GM12891 (cell line): ENCODE measurements around the gene SYNE2.
"Not testable (repeated sequence)": the region's sequence is repeated elsewhere in the genome, so short reads cannot be mapped to it uniquely, and the experiment has no call there.

Source experiments
- DNase-seq: peaks from one replicate; pipeline ENCODE4 v3.0.0; 2011; ENCODE audit warnings: low spot score; ENCODE audit not compliant: insufficient read length
- FAIRE-seq: peaks from 2 replicates; lab custom pipeline; 2011; peaks lifted over from hg19 to GRCh38; lab: Jason Lieb, UNC
- PAX5 ChIP-seq: IDR thresholded peaks from 2 replicates; pipeline ENCODE4 v1.6.1; 2011; ENCODE audit warnings: low read length, moderate library complexity, mild to moderate bottlenecking; ENCODE audit not compliant: insufficient read depth, severe bottlenecking
- POLR2A ChIP-seq: IDR thresholded peaks from 2 replicates; pipeline ENCODE4 v1.6.1; 2011; ENCODE audit warnings: low read depth, low read length, control low read depth
- POLR2AphosphoS5 ChIP-seq: IDR thresholded peaks from 2 replicates; pipeline ENCODE4 v1.6.1; 2011; ENCODE audit warnings: low read depth, low read length, control low read depth
- POU2F2 ChIP-seq: IDR thresholded peaks from 2 replicates; pipeline ENCODE4 v1.6.1; 2011; ENCODE audit warnings: low read depth, mild to moderate bottlenecking, control low read depth, low read length, moderate library complexity
- SPI1 ChIP-seq: IDR thresholded peaks from 2 replicates; pipeline ENCODE4 v1.6.1; 2011; ENCODE audit warnings: low read depth, low read length, control low read depth
- TAF1 ChIP-seq: IDR thresholded peaks from 2 replicates; pipeline ENCODE4 v1.6.1; 2011; ENCODE audit warnings: low read depth, low read length, control low read depth

SYNE2 gene

DNA sequence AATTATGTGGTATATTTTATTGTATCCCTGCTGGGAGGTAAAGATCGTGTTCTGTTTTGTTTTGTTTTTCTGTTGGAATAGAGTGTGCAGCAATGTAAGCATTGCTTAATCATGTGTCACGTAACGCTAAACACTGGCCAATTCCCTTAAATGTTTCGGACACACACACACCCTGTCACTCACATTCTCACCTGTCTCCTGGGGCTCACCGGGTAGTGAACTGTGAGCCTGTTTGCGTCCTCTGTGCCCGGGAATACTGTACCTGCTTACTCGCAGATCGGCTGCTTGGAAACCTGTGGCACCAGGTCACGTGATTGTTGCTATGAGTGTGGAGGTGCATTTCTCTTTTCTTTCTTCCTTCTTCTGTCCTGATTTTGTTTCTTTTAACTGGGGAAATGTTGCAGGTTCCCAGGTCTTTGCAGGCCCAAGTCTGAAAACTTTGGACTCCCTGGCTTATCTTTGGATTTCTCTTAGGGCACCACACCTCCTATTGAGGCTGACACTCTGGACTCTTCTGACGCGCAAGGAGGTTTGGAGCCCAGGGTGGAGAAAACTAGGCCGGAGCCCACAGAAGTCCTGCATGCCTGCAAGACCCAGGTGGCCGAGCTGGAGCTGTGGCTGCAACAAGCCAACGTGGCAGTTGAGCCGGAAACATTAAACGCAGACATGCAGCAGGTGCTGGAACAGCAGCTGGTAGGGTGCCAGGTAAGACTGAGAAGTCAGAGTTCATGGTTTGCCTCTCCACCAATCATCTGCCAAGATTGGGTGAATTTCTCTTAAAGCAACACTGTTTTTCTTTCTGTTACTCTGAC lies 260.3 kb downstream of the SYNE2 start:
- TF ChIP-seq POLR2AphosphoS5 (no peak), TAF1 (no peak), PAX5 (no peak), POU2F2 (no peak), SPI1 (no peak), POLR2A (no peak)
- DNase-seq (no peak), FAIRE-seq (peak; percentile 56)

DNA sequence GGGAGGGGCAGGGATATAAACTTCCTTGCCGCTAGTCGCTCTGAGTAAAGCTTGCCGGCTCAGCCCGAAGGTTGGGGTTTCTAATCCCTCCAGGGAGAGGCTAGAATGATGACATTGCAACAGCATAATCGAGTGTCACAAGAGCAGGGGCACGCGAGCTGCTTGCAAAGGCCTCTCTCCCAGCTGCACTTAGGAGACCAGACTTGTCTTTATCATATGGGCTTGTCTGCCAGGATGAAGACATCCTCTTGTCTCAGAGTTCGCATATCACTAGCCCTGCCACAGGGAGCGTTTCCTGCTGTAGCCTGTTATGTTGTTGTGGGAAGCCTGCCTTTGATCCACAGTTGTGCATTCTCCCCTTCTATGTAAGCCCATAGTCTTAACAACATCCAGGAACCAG lies 261.4 kb downstream of the SYNE2 start:
- FAIRE-seq (no peak), DNase-seq (no peak)
- no peak for TF ChIP-seq TAF1
- TF ChIP-seq SPI1 = no peak
- TF ChIP-seq POLR2AphosphoS5 = no peak
- TF ChIP-seq POU2F2 = no peak
- TF ChIP-seq PAX5 = no peak
- TF ChIP-seq POLR2A = no peak

DNA sequence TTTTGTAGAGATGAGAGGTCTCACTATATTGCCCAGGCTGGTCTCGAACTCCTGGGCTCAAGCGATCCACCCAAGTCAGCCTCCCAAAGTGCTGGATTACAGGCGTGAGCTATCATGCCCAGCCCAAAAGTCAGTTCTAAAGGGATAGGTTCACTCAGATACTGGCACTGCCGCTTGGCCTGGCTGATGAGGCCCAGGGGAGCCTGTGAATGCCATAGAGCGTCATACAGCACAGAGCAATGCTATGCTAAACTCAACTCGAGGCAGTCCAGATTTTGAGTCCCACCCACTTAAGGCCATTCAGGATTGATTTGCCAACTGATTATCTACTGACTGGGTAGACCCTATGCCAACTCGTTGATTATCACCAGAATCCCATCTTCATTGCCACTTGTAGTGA lies 262.0 kb downstream of the SYNE2 start:
- no peak for FAIRE-seq
- DNase-seq = no peak
- TF ChIP-seq POLR2AphosphoS5 = no peak
- TF ChIP-seq PAX5 = no peak
- TF ChIP-seq POU2F2 = no peak
- no peak for TF ChIP-seq SPI1
- no peak for TF ChIP-seq TAF1
- no peak for TF ChIP-seq POLR2A

- FAIRE-seq (no peak), DNase-seq (no peak)
- TF ChIP-seq POLR2AphosphoS5 (no peak), PAX5 (no peak), TAF1 (no peak), POLR2A (no peak), POU2F2 (no peak), SPI1 (no peak)
Measured at GRCh38 chr14:64115401-64115800, 262.6 kb downstream of the SYNE2 start.

DNA sequence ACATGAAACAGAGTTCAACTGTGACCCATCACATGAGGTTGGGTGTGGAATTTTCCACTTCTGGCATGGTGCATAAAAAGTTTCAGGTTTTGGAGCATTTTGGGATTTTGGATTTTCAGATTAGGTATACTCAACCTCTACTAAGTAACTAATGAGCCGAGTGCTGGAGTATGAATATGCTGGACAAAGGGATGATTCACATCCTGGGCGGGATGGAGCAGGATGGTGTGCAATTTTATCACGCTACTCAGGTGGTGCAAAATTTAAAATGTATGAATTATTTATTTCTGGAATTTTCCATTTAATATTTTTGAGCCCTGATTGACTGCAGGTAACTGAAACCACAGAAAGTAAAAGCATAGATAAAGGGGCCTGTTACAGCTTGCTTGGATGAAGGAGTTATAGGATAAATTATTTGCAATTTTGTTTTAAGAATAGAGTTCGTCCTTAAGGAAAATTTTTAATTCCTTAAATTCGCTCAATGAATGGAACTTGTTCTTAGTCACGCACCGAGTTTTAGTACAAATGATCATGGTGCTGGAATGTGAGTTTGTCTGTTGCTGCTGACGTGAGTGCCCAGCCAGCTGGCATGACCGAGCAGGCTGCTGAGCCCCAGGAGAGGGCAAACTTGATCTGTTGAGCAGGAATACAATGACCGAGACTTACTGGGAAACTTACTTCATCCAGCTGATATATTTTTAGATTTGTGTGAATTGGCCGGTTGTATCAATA lies 265.0 kb downstream of the SYNE2 start:
- no peak for FAIRE-seq

GRCh38 chr14:64118403-64118742 lies 265.6 kb downstream of the SYNE2 start:
- DNase-seq, FAIRE-seq: not testable (repeated sequence)

More for the DNA sequence above, 265.0 kb downstream of the SYNE2 start:
- no peak for DNase-seq
- TF ChIP-seq SPI1 (no peak), POU2F2 (no peak), POLR2AphosphoS5 (no peak), PAX5 (no peak), POLR2A (no peak), TAF1 (no peak)

DNA sequence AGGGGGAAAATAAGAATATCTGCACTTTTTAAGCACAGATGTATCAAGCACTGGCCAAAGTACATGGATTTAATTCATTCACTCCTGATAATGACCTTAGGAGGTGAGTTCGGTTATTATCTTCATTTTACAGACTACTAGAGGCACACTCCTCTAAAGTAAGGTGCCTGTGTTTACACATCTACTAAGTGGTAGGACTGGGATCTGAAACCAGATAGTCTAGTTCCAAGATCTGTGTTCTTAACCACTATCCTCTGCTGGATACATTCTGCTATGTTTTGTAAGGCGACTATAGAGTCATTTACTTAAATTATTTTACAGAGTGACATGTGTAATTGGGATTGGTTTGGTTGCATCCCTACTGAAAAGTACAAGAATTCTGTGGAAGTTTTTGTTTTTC lies 266.1 kb downstream of the SYNE2 start:
- no peak for TF ChIP-seq POLR2AphosphoS5
- FAIRE-seq = no peak
- DNase-seq = no peak

- DNase-seq (no peak), FAIRE-seq (no peak)
- TF ChIP-seq POLR2A (no peak), POLR2AphosphoS5 (no peak), PAX5 (no peak), TAF1 (no peak), SPI1 (no peak), POU2F2 (no peak)
Measured at GRCh38 chr14:64119500-64119899, 266.7 kb downstream of the SYNE2 start.

GRCh38 chr14:64119980-64120379 lies 267.2 kb downstream of the SYNE2 start:
- TF ChIP-seq PAX5 = no peak
- TF ChIP-seq POU2F2 = no peak
- TF ChIP-seq SPI1 = no peak
- TF ChIP-seq TAF1 = no peak
- no peak for TF ChIP-seq POLR2A
- no peak for TF ChIP-seq POLR2AphosphoS5
- DNase-seq (no peak), FAIRE-seq (no peak)

DNA sequence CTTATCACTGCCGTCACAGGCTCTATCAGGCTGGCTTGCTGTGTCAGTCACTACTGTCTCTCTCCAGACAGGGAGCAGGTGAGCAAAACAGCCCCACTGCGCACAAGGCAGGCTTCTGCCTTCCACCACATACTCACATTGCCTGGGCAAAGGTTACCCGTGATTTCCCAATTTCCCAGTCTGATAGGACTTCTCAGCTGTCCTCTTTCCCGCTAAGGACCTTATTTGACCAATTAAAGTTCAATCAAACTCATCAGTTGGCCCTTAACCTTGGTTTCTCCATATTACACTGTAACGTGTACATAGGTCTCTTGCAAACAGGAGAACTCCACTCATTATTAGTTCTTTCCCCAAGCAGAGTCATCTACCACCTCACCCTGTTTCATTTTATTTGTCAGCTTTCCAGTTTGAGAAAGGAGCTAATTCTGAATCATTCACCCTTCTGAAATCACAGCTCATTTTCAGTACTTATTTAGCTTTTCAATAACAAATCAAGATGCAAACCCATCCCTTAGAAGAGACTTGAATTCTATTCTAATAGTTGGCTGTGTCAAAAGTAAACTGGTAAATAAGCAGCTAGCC lies 270.5 kb downstream of the SYNE2 start:
- FAIRE-seq = no peak
- DNase-seq = no peak
- TF ChIP-seq TAF1 (no peak), SPI1 (no peak)
